ENCODE results near the gene MICAL1. TPM values are rescaled to one million over a fixed set of nuclear protein-coding genes. Genes with fewer than 3 reads are reported as not detected.
"Not testable (repeated sequence)": the region's sequence is repeated elsewhere in the genome, so short reads cannot be mapped to it uniquely, and the experiment has no call there.

The MICAL1 gene
- polyA plus RNA-seq, 3 donors: 6.8 to 30.3 (median 21.2) TPM

- H3K27ac ChIP-seq (ENCODE audit: low read depth, low read length): no peak overlapping the region
- WGBS, 3 donors: 79 to 92% (median 79%) methylated on average over 9 of the region's 9 CpGs
Observed at GRCh38 chr6:109478222-109478805, 22.7 kb upstream of the MICAL1 start.

- no peak overlapping the region for H3K27ac ChIP-seq (ENCODE audit: low read depth, low read length)
- WGBS, 3 donors: 55 to 83% (median 74%) methylated on average over 2 of the region's 2 CpGs
Observed at GRCh38 chr6:109477725-109478124, 22.2 kb upstream of the MICAL1 start.

- 98 to 100% (median 99%) methylated on average over 2 of the region's 2 CpGs for WGBS, 3 donors
- no peak overlapping the region for H3K27ac ChIP-seq (ENCODE audit: low read depth, low read length)
Observed at GRCh38 chr6:109477184-109477583, 21.6 kb upstream of the MICAL1 start.

DNA sequence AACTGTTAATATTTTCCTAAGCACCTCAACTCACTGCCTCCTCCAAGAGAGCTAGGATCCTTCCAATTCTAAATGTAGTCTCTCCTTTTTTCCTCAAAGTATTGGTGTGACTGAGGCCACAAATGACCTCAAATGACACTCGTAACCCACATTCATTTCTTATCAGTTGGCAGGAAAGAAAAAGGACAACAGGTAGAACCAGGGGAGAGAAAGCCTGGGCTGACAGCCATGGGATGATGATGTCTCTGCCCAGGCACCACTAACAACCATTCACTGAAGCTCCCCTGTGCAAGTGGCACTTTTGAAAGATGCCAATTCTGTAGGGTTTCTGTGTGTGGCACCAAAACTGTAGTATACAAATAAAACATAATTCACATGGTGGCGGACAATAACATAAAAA is 20.1 kb upstream of the MICAL1 start:
- WGBS, 3 donors: 61 to 93% (median 90%) methylated on average over 2 of the region's 2 CpGs

GRCh38 chr6:109474995-109475394 is 19.4 kb upstream of the MICAL1 start:
- no peak overlapping the region for H3K27ac ChIP-seq (ENCODE audit: low read depth, low read length)
- WGBS, 3 donors: 82 to 91% (median 83%) methylated on average over 4 of the region's 4 CpGs

More for the DNA sequence above, 20.1 kb upstream of the MICAL1 start:
- no peak overlapping the region for H3K27ac ChIP-seq (ENCODE audit: low read depth, low read length)

DNA sequence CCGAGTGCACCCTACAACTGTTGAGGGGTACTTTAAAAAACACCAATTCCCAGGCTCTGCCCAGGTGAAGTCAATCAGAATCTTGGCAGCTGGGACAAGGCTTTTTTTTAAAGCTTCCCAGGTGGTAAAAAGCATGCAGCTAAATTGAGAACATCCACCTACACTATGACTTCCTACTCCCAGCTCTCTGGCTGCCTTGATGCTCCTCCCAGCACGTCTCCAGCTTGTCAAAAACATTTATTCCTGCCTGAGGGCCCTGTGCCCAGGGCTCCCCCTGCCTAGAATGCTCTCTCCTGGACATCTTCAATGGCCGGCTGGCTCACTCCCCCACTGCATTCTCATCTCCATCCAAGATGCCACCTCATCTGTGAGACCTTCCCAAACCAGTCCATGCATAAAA is 17.5 kb upstream of the MICAL1 start:
- 85 to 96% (median 95%) methylated on average over 3 of the region's 3 CpGs for WGBS, 3 donors
- no peak overlapping the region for H3K27ac ChIP-seq (ENCODE audit: low read depth, low read length)

DNA sequence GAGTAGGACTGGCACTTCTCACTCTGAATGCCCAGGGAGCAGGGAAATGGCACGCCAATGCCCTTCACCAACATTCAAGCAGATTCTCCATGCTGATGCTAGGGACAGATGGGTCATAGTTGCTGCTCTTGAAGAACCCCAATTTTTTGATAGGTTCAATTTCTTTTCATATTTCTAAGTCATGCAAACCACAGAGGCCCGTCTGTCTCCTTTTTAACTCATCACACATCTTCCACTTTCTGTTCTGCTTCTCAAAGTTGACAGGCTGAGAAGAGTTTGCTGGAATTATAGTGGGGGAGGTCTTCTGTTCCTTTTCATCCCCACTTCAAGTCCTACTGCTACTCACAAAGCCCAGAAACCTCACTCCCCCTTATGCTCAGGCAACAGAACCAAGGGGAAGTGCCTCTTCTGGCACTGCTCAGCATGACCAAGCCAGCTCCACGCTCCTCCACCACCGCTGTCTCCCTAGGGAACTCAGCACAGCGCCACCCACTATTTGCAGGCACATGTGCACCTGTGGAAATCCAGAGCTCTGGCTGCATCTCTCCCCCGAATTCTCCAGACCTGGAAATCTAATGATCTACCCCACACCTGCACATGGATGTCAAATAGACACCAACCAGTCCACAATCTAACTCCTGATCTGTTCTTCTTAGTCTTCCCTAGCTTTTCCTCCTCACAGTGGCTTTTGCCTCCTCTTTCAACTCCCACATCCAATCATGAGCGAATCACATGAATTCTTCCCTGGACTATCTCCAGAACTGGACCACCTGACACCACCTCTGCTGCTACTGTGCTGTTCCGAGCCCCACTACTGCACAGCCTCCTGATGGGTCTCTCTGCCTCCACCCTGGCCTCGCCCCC is 16.8 kb upstream of the MICAL1 start:
- 93 to 95% (median 94%) methylated on average over 9 of the region's 9 CpGs for WGBS, 3 donors
- H3K27ac ChIP-seq (ENCODE audit: low read depth, low read length): no peak overlapping the region

DNA sequence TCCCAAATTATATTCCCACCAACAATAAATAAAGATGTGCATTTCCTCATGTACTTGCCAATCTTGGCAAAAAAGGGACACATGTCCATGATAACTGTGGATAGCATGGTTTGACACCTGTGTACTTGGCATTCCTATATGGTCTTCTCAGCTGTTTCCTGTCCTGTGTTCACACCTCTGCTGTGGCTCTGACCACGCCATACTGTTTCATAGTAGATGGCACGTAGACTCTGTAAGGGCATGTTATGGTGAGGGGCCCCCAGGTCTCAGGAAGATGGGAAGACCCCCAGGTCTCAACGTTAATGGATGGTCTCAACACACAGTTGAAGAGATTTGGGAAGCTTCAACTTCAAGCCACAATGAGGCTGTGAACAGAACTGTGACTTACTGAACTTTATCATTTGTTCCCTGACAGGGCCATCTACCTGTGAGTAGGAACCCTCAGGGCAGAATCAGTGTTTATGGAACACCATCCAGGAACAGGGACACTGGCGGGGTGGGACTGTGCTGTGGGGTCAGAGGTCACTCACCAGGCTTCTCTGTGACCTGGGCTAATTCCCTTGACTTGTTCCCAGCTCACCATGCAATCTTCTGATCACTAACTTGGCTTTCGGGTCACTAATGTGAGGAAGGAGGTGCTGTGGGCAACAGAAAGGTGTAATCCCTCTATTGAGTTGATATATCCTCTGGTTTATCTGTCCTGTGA is 15.7 kb upstream of the MICAL1 start:
- WGBS, 3 donors: 89 to 93% (median 91%) methylated on average over 5 of the region's 5 CpGs
- no peak overlapping the region for H3K27ac ChIP-seq (ENCODE audit: low read depth, low read length)

DNA sequence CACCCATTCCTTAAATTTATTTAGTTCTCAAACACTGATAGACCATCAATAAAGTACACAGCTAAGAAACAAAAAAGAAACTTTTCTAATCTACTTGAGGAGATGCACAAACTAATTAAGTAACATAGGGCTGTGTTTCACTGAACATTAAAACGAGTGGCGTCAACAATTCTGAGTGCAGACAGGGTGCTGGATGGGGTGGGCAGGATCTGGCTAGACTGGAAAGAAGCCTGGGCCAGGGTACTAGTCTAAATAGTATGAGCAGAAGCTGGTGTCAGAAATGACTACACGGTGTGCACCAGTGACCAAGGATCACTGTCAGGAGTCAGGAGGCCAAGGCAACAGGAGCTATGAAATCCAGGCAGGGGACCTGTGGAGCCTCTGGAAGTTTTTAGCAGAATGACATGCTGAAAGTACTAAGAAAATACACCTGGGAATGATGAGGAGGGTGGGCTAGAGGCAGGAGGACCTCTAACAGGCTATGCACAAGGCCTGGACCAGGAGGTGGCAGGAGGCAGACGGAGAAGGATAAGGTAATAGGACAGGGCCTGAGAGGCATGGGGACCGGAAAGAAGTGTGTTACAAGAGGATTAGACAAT is 14.1 kb upstream of the MICAL1 start:
- H3K27ac ChIP-seq (ENCODE audit: low read depth, low read length): no peak overlapping the region
- 81 to 94% (median 84%) methylated on average over 5 of the region's 5 CpGs for WGBS, 3 donors

GRCh38 chr6:109467696-109468095 is 12.1 kb upstream of the MICAL1 start:
- WGBS, 3 donors: 93 to 96% (median 95%) methylated on average over 6 of the region's 6 CpGs

DNA sequence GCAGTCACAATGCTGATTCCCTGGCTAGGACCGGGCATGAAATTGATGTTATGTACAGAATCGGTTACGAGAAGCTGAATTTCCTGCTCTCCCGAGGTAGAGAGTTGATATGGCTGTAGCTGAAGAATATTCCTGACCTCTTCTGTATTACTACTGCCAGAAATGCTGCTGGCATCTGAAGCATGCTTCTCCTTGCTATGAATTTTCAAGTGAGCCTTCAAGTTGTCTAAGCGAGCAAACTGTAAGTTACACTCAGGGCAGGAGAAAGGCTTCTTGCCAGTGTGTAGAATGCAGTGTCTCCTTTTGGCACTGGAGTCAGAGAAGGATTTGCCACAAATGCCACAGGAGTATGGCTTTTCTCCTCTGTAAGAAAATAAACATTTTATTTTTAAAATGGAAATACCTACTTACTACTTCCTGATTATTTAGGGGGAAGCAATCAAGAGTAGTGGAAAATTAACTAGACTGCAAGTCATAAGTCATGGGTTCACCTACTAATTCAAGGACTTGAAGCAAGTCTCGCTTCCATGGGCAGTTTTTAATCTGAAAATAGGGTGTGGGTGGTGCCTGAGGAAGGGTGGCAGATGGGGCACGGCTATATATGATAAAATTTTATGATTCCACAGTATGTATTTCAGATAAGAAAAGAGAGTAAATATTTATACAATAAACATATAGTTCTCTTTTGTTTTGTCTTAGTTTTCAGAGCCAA is 10.8 kb upstream of the MICAL1 start:
- no peak overlapping the region for H3K27ac ChIP-seq (ENCODE audit: low read depth, low read length)
- WGBS, 3 donors: 55 to 93% (median 91%) methylated on average over 7 of the region's 7 CpGs

More at GRCh38 chr6:109467696-109468095, 12.1 kb upstream of the MICAL1 start:
- no peak overlapping the region for H3K27ac ChIP-seq (ENCODE audit: low read depth, low read length)

DNA sequence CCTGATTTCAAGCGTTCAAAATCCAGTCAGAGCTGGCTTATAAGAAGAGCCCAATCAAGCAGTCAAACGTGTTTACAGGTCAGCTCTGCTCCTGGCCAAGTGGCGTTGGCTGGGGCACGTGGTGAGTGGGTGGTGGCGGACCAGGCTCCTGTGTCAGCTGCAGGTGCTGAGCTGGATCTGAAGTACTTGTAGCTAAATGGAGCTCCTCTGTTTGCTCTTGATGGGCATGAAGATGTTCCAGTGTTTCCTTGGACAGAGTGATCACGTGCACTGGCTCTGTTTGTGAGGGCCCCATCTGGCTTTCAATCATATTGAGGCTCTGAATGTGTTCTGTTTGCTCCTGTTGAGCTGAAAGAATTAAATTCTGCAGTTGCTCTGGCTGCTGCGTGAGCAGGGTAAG is 10.2 kb upstream of the MICAL1 start:
- 59 to 93% (median 91%) methylated on average over 7 of the region's 7 CpGs for WGBS, 3 donors
- H3K27ac ChIP-seq (ENCODE audit: low read depth, low read length): no peak overlapping the region

- WGBS, 3 donors: 79 to 98% (median 88%) methylated on average over 1 of the region's 1 CpG
- H3K27ac ChIP-seq (ENCODE audit: low read depth, low read length): no peak overlapping the region
Observed at GRCh38 chr6:109461733-109462526, 6.4 kb upstream of the MICAL1 start.

- 98 to 100% (median 100%) methylated on average over 1 of the region's 1 CpG for WGBS, 3 donors
- not testable (repeated sequence) for H3K27ac ChIP-seq (ENCODE audit: low read depth, low read length)
Observed at GRCh38 chr6:109461205-109461604, 5.6 kb upstream of the MICAL1 start.

DNA sequence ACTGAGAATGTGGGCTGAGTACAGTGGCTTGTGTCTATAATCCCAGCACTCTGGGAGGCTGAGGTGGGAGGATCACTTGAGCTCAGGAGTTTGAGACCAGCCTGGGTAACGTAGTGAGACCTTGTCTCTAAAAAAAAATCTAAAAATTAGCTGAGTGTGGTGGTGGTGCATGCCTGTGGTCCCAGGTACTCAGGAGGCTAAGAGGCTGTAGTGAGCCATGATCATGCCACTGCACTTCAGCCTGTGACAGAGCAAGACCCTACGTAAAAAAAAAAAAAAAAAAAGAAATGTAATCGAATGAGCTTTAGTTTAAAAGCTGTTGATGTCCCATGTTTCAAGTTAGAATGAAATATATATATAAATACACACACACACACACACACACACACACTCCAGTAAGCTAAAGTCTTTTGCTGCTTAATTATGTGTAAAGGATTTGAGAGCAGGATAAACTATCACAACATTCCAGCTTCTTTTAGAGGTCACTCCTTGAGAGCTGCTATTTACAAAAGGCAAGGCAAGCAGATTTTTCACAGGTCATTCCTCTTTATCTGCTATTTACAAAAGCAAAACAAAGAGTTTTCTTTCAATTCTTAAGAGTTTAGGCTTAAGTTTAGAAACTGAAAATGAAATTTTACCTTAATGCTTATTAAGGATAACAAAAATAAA is 4.7 kb upstream of the MICAL1 start:
- WGBS, 3 donors: 52 to 88% (median 86%) methylated on average over 3 of the region's 3 CpGs

DNA sequence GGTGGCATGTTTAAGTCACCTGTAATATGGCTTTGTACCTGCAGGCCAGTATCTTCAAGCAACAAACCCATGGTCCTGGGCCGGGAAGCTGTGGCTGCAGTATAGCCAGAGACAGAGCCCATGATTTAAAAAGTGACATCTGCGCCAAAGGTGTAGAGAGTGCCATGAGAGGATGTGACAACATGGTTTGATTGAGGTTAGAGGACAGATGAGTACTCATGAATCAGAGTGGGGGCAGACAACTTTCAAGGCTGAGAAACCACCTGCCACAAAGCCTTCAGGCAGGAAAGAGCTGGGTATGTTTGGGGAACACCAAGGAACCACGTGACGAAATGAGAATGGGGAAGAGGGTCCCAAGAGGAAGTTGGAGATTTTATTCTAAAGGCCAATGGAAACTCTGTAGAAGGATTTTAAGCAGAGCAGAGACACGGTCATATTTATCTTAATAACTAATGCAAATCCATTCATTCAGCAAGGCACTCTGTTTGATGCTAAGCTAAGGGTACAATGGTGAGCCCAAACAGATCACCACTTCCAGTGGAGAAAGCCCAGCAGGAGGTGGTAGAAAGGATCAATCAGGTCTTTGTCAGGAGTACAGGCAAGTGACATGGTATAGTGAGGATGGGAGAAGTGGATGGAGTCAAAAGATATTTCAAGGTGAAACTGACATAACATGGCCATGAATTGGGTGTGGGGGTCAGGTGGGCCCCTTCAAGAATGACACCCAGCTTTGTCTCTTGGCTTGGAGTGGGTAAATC is 3.4 kb upstream of the MICAL1 start:
- 52 to 82% (median 65%) methylated on average over 5 of the region's 5 CpGs for WGBS, 3 donors
- no peak overlapping the region for H3K27ac ChIP-seq (ENCODE audit: low read depth, low read length)

More for the DNA sequence above, 4.7 kb upstream of the MICAL1 start:
- H3K27ac ChIP-seq (ENCODE audit: low read depth, low read length): no peak overlapping the region
